GM21528 (cell line): ENCODE data around the gene LRRC75A.

Source experiments
- ATAC-seq: cut with Tn5 transposase; IDR thresholded peaks from one replicate; pipeline ENCODE4 v1.9.1; 2021; ENCODE audit warnings: mild to moderate bottlenecking, moderate library complexity; ENCODE audit not compliant: unreplicated experiment, low FRiP score

LRRC75A gene

GRCh38 chr17:16494059-16494458 is 2.1 kb upstream of the LRRC75A start:
- no peak for ATAC-seq

- ATAC-seq = no peak
Measured at GRCh38 chr17:16493531-16494046, 1.6 kb upstream of the LRRC75A start.

GRCh38 chr17:16492613-16493530 is 879 bp upstream of the LRRC75A start:
- no peak for ATAC-seq

GRCh38 chr17:16491131-16491702 is 776 bp downstream of the LRRC75A start:
- no peak for ATAC-seq

DNA sequence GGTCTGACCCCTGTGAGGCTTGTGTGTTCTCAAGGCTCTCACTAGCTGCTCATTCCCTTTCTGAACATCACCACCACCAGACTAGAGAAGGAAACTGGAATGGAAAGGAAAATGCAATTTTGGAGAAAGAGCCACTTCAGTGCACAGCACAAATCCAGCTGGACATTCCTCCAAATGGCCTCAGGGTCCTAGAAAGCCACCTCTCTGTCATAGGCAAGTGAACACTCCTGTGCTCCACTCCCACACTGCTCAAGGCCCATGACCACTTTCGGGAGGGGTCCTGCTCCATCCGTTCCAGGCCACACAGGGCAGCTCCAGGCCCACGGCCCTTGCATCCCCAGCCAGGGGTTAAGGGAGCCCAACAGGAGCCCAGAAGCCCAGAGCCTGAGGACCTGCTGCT is 2.6 kb downstream of the LRRC75A start:
- no peak for ATAC-seq

GRCh38 chr17:16488968-16489337 is 3.0 kb downstream of the LRRC75A start:
- no peak for ATAC-seq

GRCh38 chr17:16488186-16488967 is 3.6 kb downstream of the LRRC75A start:
- ATAC-seq = no peak

DNA sequence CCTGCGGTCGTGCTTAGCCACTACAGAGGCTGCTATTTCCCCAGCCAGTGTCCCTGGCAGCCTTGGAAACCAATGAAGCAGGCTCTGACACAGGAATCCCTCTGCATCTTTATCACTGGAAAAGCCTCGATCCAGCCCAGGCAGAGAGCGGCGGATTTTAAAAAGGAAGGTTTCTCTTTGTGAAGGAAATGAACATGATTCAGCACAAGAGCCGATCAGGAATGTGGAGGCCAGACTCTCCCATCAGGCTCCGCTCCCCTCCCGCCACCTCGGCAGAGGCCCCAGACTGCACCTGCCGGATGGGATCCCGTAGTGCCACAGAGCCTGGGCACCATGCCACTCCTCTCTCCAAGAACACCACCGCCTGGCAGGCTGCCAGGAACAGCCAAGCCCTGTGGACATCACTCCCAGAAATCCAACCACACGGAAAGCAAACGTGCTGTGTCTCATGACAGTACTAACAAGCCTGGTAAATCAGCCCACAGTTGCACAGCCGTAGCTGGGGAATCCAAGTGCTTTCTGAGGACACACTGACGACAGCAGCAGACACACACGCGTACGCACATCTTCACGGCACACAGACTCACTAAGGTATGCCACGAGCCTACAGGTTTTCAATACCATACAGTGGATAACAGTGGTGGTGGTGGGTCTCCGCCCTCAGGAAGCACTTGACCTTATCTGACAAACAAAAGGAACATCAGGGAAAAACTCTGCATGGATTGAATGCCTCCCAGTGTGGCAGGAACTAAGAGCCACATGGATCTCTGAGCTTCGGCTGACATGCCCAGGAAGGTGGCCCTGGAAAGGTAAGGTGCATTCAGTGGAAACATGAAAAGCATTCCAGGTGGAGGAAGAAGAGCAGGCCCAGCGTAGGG is 5.4 kb downstream of the LRRC75A start:
- no peak for ATAC-seq

DNA sequence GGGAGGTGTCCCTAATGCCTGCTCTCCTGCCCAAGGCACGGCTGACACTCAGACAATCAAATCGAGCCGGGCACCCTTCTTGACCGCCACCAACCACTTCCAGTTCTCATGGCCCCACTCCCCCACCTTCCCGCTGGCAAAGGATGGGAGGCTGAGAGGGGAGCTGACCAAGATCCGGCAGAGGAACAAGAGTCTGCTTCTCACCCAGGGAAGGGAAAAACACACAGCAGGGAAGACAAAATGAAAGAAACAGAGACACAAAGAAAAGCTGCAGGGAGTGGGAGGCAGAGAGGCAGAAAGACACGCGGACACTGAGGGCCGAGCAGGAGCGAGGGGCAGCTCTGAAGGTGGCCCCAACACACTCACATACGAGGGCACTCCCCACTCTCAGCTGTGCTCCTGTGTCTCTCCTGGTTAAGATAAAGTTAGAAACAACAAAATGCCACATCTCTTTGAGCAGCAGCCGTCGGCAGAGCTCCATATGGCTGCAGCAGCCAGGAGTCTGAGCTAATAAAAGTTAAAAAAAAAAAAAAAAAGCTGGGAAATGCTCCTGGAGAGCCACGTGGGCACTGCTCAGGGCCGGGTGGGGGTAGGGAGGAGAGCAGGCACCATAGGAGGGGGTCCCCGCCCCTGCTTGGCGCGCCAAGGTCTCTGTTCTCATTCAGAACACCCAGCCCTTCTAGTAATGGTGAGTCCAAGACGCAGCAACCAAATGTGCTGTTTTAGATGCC is 7.4 kb downstream of the LRRC75A start:
- ATAC-seq = no peak

DNA sequence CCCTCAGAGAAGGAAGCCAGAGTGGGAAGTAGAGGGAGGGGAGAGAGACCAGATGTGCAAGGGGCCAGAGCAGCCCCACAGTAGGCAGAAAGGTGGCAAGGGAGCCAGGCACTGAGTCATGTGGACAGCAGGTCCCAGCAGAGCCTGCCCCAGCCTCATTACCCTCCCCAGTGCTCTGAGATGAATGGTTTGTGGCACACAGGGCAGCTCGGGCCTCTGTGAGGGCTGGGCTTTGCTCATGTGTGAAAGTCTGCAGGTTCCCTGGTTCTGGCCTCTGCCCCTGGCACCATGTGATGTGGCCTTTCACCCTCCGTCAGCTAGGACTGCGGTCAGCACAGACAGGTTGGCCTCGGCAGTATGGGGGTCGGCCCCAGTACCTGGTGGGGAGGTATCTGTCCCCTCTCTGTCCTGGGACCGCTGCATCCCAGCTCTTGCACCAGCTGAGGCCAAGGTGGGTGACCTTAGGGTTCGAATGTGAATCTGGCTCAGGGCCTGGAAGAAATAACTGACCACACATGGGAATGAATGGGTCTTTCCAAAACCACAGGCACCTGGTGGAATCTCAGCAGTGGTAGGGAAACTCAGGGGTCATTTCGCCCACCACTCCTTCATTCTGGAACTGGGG is 8.9 kb downstream of the LRRC75A start:
- ATAC-seq = no peak

DNA sequence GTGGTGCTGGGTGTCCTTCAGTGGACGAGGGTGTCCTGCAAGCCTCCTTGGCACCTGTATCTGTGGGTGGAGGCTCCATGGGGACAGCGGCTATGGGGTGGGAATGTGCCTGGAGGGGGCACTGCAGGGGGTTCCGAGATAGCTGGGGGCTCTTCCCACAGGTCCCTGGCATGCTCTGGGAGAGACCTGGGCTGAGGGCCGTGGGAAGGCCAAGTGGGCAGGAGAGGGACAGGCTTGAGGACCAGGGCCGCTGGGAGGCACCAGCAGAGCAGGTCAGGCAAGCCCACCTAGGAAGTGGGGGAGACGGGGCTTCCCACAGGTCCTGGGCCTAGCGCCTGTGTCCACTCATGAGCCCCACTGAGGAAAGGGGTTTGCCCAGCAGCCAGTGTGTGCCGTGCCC is 9.7 kb downstream of the LRRC75A start:
- ATAC-seq = no peak

- ATAC-seq = no peak
Measured at GRCh38 chr17:16480995-16481394, 11.0 kb downstream of the LRRC75A start.

- ATAC-seq = no peak
Measured at GRCh38 chr17:16479264-16479663, 12.7 kb downstream of the LRRC75A start.

DNA sequence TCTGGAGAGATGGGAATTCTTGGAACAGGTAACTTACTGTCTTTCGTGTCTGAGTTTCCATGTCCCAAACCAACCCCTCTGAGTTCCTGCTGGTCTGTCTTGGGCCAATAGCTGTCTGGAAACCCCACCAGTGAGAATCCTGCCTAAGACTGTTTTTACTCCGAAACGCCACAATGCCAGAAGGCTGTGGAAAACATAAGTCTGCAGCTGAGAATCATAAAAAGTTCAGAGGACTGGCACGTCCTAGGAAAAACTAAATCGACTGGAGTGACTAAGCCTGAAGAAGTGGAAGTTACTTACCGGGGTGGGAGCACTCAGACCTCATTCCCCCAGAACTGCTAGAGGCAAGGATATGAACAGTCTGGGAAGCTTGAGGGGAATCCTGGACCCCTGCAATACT is 13.3 kb downstream of the LRRC75A start:
- ATAC-seq = no peak

GRCh38 chr17:16477666-16478065 is 14.3 kb downstream of the LRRC75A start:
- ATAC-seq = no peak

GRCh38 chr17:16477255-16477654 is 14.7 kb downstream of the LRRC75A start:
- ATAC-seq = no peak

DNA sequence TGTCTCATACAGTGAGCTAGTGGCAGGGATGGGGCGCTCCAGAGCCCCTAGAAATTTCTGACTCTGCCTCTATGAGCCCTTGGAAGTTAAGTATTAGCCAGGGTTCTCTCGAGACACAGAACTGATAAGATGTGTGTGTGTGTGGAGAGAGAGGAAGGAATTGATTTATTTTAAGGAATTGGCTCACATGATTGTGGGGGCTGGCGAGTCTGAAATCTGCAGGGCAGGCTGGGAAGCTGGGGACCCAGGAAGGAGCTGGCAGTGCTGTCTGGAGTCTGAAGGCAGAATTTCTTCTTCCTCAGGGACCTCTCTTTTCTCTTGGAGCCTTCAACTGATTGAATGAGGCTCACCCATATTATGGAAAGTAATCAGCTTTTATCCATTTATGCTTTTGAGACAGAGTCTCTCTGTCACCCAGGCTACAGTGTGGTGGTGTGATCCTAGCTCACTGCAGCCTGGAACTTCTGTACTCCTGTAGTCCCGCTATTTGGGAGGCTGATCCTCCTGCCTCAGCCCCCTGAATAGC is 16.8 kb downstream of the LRRC75A start:
- ATAC-seq = no peak

- ATAC-seq = no peak
Measured at GRCh38 chr17:16474012-16474725, 17.8 kb downstream of the LRRC75A start.
